ENCODE data around the gene MORC1.

DNA sequence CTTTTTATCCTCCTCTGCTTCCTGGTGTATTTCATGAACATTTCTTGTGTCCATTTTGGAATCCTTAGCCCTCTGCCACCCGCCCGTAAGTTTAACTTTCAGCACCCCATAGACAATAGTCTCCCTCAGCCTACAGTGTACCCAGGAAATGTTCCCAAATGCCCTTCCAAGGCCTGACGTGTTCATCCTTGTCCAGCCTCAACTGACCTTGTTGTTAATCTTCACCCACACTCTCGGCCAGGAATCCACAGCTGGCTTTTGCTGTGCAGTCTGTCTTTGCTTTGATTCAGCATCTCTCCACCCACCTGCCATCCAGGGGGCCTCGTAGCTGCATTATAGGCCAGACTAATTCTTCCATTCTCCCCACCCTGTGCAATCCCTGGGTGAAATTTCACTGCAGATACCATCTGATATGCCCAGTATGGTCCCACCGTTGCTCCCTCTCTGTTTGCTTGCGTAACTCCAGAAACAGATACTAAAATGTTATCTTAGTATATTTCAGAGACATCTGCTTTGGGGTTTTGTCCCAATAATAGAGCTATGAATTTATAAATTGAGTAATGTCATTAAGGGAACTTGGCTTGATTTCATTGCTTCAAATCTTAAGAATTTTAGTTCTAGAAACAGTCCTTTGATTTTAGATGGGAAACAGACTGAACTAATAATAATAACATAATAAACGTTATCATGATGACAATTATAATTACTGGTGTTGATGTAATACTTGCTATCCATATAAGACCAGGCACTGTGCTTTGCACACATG, 180.8 kb downstream of the MORC1 start:
- TF ChIP-seq CTCF (conservative IDR thresholded peaks at IDR 0.05 in 1 of 2, IDR thresholded peaks at IDR 0.05 in 1 of 2; ENCODE audit: extremely low read depth in 1 of 2, insufficient read depth in 1 of 2, low read depth in 1 of 2, low read length in 2 of 2) (no peak), EZH2 (IDR thresholded peaks at IDR 0.05; ENCODE audit: borderline replicate concordance, low read length) (no peak)
